PC-3 (cell line): ENCODE results near the gene ANKRD11.

Source experiments
- EZH2 ChIP-seq: fragments of 300-600 bp; sonication (generic); IDR thresholded peaks from one replicate; pipeline ENCODE4 v1.6.1; 2017; ENCODE audit warnings: antibody characterized with exemption, mild to moderate bottlenecking, low read length; ENCODE audit not compliant: unreplicated experiment
- EZH2phosphoT487 ChIP-seq: fragments of 300-600 bp; sonication (generic); IDR thresholded peaks from 2 replicates; pipeline ENCODE4 v1.6.1; 2018; ENCODE audit warnings: mild to moderate bottlenecking, antibody characterized with exemption, low read length, borderline replicate concordance
- TF ChIP-seq, protein P1 (sequence below): fragments of 300-600 bp; sonication (generic); conservative IDR thresholded peaks from 2 replicates; pipeline ENCODE4 v1.5.1; 2017; ENCODE audit warnings: antibody characterized with exemption, low read depth, mild to moderate bottlenecking, low read length

DNA sequence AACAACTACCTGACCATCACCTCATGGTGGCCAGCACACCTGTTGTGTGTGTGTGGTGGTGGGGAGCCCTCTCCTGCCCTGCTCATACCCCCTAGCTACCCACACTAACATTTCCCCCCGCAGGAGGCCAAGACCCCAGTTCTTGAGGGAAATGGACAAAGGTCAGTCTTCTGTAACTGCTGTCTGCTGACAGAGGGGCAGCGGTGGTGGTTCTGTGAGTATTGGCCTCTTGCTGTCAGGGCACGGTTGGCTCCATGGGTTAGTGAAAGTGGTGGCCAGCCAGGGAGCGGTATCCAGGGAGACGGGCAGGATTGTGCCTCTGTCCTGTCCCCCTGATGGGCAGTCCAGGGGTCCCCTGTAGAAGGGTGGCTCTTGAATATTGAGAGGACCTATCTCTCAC lies 246.7 kb downstream of the ANKRD11 start:
- TF ChIP-seq, protein P1, sequence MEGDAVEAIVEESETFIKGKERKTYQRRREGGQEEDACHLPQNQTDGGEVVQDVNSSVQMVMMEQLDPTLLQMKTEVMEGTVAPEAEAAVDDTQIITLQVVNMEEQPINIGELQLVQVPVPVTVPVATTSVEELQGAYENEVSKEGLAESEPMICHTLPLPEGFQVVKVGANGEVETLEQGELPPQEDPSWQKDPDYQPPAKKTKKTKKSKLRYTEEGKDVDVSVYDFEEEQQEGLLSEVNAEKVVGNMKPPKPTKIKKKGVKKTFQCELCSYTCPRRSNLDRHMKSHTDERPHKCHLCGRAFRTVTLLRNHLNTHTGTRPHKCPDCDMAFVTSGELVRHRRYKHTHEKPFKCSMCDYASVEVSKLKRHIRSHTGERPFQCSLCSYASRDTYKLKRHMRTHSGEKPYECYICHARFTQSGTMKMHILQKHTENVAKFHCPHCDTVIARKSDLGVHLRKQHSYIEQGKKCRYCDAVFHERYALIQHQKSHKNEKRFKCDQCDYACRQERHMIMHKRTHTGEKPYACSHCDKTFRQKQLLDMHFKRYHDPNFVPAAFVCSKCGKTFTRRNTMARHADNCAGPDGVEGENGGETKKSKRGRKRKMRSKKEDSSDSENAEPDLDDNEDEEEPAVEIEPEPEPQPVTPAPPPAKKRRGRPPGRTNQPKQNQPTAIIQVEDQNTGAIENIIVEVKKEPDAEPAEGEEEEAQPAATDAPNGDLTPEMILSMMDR: no peak
- TF ChIP-seq EZH2phosphoT487: no peak
- TF ChIP-seq EZH2: no peak
